Subcutaneous abdominal adipose tissue (tissue), 5 donors: Measurements from ENCODE around the gene LDLRAD3.
"Not testable (repeated sequence)": the region's sequence is repeated elsewhere in the genome, so short reads cannot be mapped to it uniquely, and the experiment has no call there.

Experiments used
- H3K27ac ChIP-seq: one replicate; pipeline ENCODE4 v1.7.0; 2013; ENCODE audit warnings: low read depth, mild to moderate bottlenecking, inconsistent platforms, low read length, moderate library complexity
- H3K27me3 ChIP-seq, 5 donors: one replicate each; pipeline ENCODE4 v1.7.0; 2013; ENCODE audit warnings: low read length in 5 of 5, inconsistent platforms in 1 of 5; ENCODE audit not compliant: control insufficient read depth in 5 of 5, insufficient read depth in 4 of 5
- H3K36me3 ChIP-seq, 5 donors: one replicate each; pipeline ENCODE4 v1.7.0; 2013; ENCODE audit warnings: low read length in 5 of 5; ENCODE audit not compliant: control insufficient read depth in 5 of 5, insufficient read depth in 5 of 5
- H3K4me1 ChIP-seq, 5 donors: one replicate each; pipeline ENCODE4 v1.7.0; 2013; ENCODE audit warnings: low read length in 5 of 5, mild to moderate bottlenecking in 3 of 5, moderate library complexity in 1 of 5; ENCODE audit not compliant: control insufficient read depth in 5 of 5, insufficient read depth in 5 of 5
- H3K4me3 ChIP-seq, 5 donors: one replicate each; pipeline ENCODE4 v1.7.0; 2013; ENCODE audit warnings: low read length in 5 of 5, low read depth in 1 of 5
- H3K9ac ChIP-seq, 5 donors: one replicate each; pipeline ENCODE4 v1.7.0; 2013; ENCODE audit warnings: low read length in 5 of 5, mild to moderate bottlenecking in 4 of 5, moderate library complexity in 3 of 5
- H3K9me3 ChIP-seq, 5 donors: one replicate each; pipeline ENCODE4 v1.7.0; 2013; ENCODE audit warnings: low read length in 5 of 5; ENCODE audit not compliant: control insufficient read depth in 5 of 5
- donor health status: healthy.
- donor health status: healthy.
- donor health status: healthy.
- donor health status: healthy.
- donor health status: healthy.

LDLRAD3 gene

DNA sequence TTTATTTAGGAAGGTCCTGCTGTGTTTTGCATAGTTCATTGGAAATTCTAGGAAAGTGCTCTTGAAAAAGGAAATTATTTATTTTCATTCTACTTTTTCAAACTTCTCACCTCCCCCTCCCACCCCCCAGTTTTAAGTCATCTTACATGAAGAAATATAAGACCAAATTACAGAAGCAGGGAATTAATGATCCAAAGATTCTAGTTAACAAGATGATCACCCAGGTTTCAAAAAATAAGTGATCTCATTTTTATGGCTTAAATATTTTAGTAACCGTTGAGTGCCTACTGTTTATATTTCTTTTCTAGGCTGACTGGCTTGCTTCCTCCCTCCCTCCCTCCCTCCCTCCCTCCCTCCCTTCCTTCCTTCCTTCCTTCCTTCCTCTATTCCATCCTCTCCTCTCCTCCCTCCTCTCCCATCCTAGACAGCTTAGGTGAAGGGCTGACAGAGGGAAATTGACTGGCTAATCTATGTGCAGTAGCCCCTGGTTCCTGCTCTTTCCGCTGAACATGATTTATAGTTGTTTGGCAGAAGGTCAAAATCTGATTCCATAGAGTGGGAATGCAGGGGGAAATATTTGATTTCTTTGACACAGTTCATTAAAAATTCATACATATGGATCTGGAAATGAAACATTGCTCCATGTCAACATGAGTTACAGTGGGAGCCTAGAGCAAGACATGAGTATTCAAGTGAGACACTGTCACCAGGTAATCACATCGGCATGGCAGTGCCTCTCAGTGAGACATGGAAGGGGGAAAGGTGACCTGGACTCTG is 221.9 kb downstream of the LDLRAD3 start:
- Histone ChIP-seq H3K27me3 (no peaks in the 10 kb centered on the region), H3K4me3 (no peak overlapping the region), H3K36me3 (no peaks in the 10 kb centered on the region), H3K27ac (no peak overlapping the region), H3K4me1 (peaks cover 0 to 19% (median 17%) of the 10 kb centered on the region in 5 donors), H3K9me3 (no peaks in the 10 kb centered on the region), H3K9ac (no peak overlapping the region)

DNA sequence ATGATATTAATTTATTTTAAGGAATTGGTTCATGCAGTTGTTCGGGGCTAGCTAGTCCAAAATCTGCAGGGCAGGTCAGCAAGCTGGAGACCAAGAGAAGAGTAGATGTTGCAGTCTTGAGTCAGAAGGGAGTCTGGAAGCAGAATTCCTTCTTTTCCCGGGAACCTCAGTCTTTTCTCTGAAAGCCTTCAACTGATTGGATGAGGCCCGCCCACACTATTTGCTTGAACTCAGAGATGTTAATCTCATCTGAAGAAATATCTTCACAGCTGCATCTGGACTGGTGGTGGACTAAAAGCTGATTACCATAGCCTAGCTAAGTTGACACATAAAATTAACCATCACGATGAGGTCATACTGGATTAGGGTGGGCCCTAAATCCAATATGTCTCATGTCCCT is 223.2 kb downstream of the LDLRAD3 start:
- Histone ChIP-seq H3K27me3 (no peaks in the 10 kb centered on the region), H3K27ac (no peak overlapping the region), H3K36me3 (no peaks in the 10 kb centered on the region), H3K9me3 (no peaks in the 10 kb centered on the region), H3K9ac (no peak overlapping the region), H3K4me1 (peaks cover 0 to 16% (median 13%) of the 10 kb centered on the region in 5 donors), H3K4me3 (no peak overlapping the region)

DNA sequence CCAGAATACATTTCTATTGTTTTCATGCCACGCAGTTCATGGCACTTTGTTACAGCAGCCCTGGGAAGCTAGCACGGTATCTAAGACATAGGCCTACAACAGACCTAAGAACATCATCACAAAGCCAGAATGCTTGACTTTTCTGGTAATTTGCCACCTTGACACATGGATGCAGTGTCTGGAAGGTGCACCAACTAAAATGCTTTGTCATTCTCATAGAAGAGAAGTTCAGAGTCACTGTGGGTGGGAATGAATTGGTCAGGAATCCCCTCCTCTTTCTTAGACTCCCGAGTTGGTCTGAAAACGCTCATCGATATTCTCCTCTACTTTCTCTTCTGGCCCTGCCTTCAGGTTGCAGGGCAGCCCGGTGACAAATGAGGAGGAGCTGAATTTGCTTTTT is 223.9 kb downstream of the LDLRAD3 start:
- Histone ChIP-seq H3K4me3 (no peak overlapping the region), H3K4me1 (peaks cover 0 to 9% (median 7%) of the 10 kb centered on the region in 5 donors), H3K27me3 (no peaks in the 10 kb centered on the region), H3K9ac (no peak overlapping the region), H3K27ac (no peak overlapping the region), H3K36me3 (no peaks in the 10 kb centered on the region), H3K9me3 (no peaks in the 10 kb centered on the region)

DNA sequence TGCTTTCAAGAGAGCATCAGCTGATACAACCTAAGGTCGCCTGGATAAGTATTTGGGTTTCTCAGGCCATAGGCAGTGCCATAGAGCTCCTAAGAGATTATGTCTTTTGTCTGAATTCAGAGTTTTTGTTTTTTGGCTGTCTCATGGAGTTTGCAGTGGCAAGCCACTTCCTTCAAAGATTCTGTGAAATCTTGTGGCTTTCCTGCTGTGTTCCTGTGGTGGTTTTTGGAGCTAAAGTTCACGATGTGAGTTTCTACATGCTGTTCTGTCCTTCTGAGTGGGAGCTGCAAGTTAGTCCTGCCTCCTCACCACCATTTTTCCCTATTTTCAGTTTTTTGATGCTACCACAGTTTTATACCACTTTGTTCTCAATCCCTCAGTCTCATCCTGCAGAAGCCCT is 234.0 kb downstream of the LDLRAD3 start:
- H3K9me3 ChIP-seq = no peaks in the 10 kb centered on the region
- H3K4me3 ChIP-seq = no peak overlapping the region
- H3K27me3 ChIP-seq = no peaks in the 10 kb centered on the region
- no peak overlapping the region for H3K9ac ChIP-seq
- no peaks in the 10 kb centered on the region for H3K4me1 ChIP-seq
- H3K36me3 ChIP-seq = no peaks in the 10 kb centered on the region
- H3K27ac ChIP-seq = no peak overlapping the region

DNA sequence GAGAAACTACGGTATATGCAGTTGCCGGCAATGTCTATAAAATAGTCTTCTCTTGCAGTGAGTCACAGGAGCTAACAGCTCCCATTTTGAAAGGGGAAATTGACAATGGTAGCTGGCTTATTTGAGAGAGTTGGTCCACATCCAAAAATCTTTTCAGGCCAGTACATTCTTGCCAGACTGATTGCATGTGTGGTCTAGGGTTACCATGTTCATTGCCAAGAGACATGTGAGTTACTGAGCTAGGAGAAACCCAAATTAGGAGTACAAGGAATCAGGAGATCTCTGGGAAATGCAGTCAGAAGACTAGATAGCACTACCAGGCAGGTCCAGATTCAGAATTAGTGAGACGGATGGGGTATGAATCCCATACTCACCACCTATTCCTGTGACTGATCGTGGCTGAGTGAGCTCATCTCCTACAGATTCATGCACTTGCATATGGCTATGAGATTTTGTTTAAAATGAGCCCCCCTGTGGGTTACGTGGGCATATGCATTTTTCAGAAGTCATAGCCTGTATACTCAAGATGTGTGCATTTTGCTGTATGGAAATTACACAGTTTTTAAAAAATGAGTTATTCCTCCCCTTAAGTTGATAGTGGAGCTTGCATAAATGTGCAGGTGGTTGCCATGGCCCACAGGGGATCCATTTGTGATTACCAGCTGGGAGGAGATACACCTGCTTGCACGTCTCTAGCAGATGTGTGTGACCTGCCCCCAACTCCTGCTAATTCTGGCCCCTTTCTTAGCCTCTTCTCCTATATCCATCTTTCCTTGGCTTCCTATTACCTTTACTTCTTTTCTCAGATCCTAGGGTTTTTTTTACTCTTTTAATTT is 242.7 kb downstream of the LDLRAD3 start:
- Histone ChIP-seq H3K4me1 (peaks cover 0 to 13% (median 5%) of the 10 kb centered on the region in 5 donors), H3K27me3 (no peaks in the 10 kb centered on the region), H3K4me3 (no peak overlapping the region), H3K9me3 (no peaks in the 10 kb centered on the region), H3K36me3 (no peaks in the 10 kb centered on the region), H3K27ac (peak overlapping the region; percentile 12), H3K9ac (no peak overlapping the region)

DNA sequence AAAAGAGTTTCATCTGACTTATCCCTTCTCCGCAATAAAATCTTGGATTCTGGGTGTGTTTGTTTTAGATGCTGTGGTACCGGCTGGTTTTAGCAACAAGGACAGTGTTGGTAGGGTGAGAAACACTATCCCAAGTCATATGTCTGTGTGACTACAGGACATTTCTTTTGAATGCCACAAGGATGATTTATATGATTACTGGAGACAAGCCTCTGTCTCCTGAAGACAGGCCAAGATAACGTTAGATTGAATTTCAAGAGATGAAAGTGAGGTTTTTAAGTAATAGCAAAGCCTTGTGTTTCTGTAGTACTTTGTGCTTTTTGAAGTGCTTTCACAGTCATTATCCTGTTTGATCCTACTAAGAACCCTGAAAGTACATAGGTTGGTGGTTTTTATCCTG is 243.8 kb downstream of the LDLRAD3 start:
- Histone ChIP-seq H3K27ac (no peak overlapping the region), H3K9ac (no peak overlapping the region), H3K9me3 (no peaks in the 10 kb centered on the region), H3K4me1 (peaks cover 0 to 13% (median 5%) of the 10 kb centered on the region in 5 donors), H3K27me3 (no peaks in the 10 kb centered on the region), H3K36me3 (peaks cover 0 to 3% (median 0%) of the 10 kb centered on the region in 5 donors), H3K4me3 (no peak overlapping the region)

DNA sequence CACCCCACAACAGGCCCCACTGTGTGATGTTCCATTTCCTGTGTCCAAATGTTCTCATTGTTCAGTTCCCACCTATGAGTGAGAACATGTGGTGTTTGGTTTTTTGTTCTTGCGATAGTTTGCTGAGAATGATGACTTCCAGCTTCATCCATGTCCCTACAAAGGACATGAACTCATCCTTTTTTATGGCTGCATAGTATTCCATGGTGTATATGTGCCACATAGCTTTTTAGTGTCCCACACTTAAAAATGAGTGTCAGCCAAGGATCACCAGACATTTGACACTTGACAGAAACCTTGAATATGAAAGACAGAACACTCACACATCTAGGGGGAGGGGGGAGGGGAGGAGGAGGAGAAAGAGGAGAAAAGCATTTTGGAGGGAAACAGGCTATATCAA is 245.9 kb downstream of the LDLRAD3 start:
- not testable (repeated sequence) for H3K27ac ChIP-seq, H3K9ac ChIP-seq, H3K36me3 ChIP-seq, H3K27me3 ChIP-seq, H3K4me3 ChIP-seq, H3K9me3 ChIP-seq
- H3K4me1 ChIP-seq = peaks cover 0 to 13% (median 5%) of the 10 kb centered on the region in 5 donors

DNA sequence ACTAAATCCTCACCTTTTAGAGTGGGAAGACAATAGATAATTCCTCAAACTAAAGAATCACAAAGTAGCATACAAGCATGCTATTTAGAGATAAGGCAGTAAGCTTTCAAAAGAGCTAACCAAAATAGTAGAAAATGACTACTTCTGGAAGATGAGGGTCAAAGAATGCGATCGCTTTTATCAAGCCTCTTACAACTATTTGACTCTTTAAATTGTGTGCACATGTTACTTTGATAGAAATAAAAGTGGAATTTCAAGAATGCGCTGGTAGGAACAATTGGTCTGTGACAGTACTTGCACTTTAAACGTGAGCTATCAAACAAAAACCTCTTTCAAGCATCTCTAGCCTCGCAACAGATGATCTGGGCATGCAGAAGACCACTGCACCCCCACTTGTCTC is 248.1 kb downstream of the LDLRAD3 start:
- Histone ChIP-seq H3K9ac (no peak overlapping the region), H3K4me1 (peaks cover 8 to 15% (median 14%) of the 10 kb centered on the region in 5 donors), H3K27me3 (no peaks in the 10 kb centered on the region), H3K36me3 (peaks cover 0 to 3% (median 0%) of the 10 kb centered on the region in 5 donors), H3K4me3 (no peak overlapping the region), H3K9me3 (no peaks in the 10 kb centered on the region), H3K27ac (no peak overlapping the region)

DNA sequence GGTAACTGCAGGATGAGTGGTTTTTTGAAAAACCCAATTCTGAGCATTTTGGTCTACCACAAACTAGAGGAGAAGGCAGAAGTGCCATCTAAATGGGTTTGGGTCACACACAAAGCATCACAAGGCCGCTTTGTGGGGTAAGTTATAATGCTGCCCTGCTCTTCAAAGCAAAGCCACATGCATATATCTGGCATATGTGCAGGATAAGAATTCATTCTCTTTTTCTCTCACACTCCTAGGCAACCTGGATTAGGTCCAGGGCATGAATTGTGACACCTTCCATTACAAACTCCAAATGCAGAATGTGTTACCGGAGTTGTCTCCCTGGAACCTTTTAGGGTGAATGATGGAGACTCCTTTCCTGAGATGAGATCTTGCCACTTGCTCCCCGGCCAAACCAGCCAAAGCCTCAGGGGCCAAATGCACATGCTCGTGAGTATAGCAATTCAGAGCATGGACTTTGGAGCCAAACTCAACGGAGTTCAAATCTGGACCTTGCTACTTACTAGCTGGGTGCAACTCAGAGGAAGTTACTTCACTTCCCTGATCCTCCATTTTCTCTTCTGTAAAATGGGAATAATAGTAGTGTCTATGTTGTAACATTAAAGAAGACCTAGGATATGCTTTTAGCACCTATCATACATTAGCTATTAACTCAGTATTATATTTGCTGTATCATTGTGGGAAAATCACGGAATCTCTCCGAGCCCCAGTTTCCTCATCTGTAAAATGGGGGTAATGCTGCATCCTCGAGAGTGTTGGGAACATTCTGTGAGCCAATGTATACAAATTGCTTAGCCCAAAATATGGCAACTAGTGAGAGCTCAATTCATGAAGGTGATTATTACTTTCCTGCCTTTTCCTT is 248.8 kb downstream of the LDLRAD3 start:
- Histone ChIP-seq H3K9ac (no peak overlapping the region), H3K4me1 (peaks cover 8 to 21% (median 18%) of the 10 kb centered on the region in 5 donors), H3K27me3 (no peaks in the 10 kb centered on the region), H3K4me3 (no peak overlapping the region), H3K9me3 (no peaks in the 10 kb centered on the region), H3K36me3 (peaks cover 0 to 3% (median 0%) of the 10 kb centered on the region in 5 donors), H3K27ac (no peak overlapping the region)
